ENCODE measurements around the gene ZNF597.

The ZNF597 gene

DNA sequence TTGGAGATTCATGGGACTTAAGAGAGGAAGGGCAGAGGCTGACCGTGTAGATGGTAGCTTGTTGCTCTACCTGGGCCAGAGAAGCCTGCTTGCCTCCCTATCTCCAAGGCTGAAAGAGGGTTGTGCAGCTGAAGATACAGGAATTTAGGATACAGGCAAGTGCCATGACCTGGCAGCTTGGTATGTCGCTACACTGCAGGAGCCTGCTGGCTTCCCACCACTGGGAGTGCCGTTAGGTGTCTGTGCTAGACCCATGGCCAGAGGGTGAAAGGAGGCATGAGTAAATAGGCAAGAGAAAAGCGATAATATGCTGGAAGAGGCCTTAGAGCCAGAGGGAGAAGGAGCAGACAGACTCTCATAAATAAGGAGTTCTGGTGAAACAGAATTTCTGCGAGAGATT lies 10.8 kb upstream of the ZNF597 start:
- no peak for TF ChIP-seq CEBPB (IDR thresholded peaks at IDR 0.05)
- TF ChIP-seq EP300 (IDR thresholded peaks at IDR 0.05; ENCODE audit: borderline replicate concordance): no peak
- no peak for TF ChIP-seq FOXM1 (IDR thresholded peaks at IDR 0.05; ENCODE audit: borderline replicate concordance, low read depth)
- TF ChIP-seq, protein P1, sequence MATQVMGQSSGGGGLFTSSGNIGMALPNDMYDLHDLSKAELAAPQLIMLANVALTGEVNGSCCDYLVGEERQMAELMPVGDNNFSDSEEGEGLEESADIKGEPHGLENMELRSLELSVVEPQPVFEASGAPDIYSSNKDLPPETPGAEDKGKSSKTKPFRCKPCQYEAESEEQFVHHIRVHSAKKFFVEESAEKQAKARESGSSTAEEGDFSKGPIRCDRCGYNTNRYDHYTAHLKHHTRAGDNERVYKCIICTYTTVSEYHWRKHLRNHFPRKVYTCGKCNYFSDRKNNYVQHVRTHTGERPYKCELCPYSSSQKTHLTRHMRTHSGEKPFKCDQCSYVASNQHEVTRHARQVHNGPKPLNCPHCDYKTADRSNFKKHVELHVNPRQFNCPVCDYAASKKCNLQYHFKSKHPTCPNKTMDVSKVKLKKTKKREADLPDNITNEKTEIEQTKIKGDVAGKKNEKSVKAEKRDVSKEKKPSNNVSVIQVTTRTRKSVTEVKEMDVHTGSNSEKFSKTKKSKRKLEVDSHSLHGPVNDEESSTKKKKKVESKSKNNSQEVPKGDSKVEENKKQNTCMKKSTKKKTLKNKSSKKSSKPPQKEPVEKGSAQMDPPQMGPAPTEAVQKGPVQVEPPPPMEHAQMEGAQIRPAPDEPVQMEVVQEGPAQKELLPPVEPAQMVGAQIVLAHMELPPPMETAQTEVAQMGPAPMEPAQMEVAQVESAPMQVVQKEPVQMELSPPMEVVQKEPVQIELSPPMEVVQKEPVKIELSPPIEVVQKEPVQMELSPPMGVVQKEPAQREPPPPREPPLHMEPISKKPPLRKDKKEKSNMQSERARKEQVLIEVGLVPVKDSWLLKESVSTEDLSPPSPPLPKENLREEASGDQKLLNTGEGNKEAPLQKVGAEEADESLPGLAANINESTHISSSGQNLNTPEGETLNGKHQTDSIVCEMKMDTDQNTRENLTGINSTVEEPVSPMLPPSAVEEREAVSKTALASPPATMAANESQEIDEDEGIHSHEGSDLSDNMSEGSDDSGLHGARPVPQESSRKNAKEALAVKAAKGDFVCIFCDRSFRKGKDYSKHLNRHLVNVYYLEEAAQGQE (IDR thresholded peaks at IDR 0.05; ENCODE audit: low read depth): no peak
- TF ChIP-seq TAF1 (IDR thresholded peaks at IDR 0.05; ENCODE audit: low read depth): no peak
- no peak for TF ChIP-seq TCF12 (IDR thresholded peaks at IDR 0.05; ENCODE audit: low read depth)
- no peak for TF ChIP-seq RAD21 (IDR thresholded peaks at IDR 0.05; ENCODE audit: low read depth)
- TF ChIP-seq, protein P2, sequence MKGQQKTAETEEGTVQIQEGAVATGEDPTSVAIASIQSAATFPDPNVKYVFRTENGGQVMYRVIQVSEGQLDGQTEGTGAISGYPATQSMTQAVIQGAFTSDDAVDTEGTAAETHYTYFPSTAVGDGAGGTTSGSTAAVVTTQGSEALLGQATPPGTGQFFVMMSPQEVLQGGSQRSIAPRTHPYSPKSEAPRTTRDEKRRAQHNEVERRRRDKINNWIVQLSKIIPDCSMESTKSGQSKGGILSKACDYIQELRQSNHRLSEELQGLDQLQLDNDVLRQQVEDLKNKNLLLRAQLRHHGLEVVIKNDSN (IDR thresholded peaks at IDR 0.05): no peak
- TF ChIP-seq TEAD4 (IDR thresholded peaks at IDR 0.05): no peak
- no peak for TF ChIP-seq EGR1 (IDR thresholded peaks at IDR 0.05)
- TF ChIP-seq, protein P3, sequence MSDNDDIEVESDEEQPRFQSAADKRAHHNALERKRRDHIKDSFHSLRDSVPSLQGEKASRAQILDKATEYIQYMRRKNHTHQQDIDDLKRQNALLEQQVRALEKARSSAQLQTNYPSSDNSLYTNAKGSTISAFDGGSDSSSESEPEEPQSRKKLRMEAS (IDR thresholded peaks at IDR 0.05): no peak
- no peak for TF ChIP-seq ZBTB7A (IDR thresholded peaks at IDR 0.05; ENCODE audit: low read depth)
- no peak for TF ChIP-seq NFIC (IDR thresholded peaks at IDR 0.05)
- no peak for TF ChIP-seq CREB1 (IDR thresholded peaks at IDR 0.05; ENCODE audit: low read depth)
- TF ChIP-seq YY1 (IDR thresholded peaks at IDR 0.05; ENCODE audit: low read depth): no peak

DNA sequence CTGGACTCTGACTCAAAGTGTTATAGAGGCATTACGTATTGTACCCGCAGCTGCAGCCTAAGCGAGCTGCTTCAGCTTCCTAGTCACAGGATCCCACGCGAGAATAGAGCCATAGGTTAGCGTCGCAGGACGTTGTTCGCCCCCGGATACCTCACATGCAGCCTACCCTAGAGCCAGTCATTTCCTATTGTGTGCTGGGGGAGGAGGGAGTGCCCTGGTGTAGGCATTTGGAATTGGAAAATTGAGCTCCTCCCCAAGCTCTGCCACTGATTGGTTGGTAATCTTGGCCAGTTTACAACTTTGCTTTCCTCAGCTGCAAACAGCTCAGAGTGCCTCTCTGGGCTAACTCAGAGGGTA lies 706 bp upstream of the ZNF597 start:
- TF ChIP-seq YY1 (IDR thresholded peaks at IDR 0.05; ENCODE audit: low read depth) (no peak), CEBPB (IDR thresholded peaks at IDR 0.05) (no peak), TCF12 (IDR thresholded peaks at IDR 0.05; ENCODE audit: low read depth) (no peak), RAD21 (IDR thresholded peaks at IDR 0.05; ENCODE audit: low read depth) (no peak), TEAD4 (IDR thresholded peaks at IDR 0.05) (no peak), ZBTB7A (IDR thresholded peaks at IDR 0.05; ENCODE audit: low read depth) (no peak), CREB1 (IDR thresholded peaks at IDR 0.05; ENCODE audit: low read depth) (no peak)
- TF ChIP-seq, protein P1 (IDR thresholded peaks at IDR 0.05; ENCODE audit: low read depth): no peak
- TF ChIP-seq, protein P2 (IDR thresholded peaks at IDR 0.05): no peak
- TF ChIP-seq, protein P3 (IDR thresholded peaks at IDR 0.05): no peak

DNA sequence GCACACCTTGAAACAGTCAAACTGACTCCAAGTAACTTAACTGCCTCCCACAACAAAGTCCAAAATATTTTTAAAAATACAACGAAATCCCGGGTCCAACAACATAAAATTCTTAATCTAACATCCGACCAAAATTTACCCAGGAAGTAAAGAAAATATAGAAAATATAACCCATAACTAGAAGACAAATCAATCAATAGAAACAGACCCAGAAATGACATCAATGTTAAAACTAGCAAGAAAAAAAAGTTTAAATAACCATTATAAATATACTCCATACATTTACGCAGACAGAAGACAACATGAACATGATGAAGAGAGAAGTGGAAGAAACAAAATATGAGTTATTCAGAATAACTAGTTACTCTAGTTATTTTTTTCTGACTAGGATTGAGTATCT lies 3.7 kb downstream of the ZNF597 start:
- TF ChIP-seq ZBTB7A (IDR thresholded peaks at IDR 0.05; ENCODE audit: low read depth) (no peak), CREB1 (IDR thresholded peaks at IDR 0.05; ENCODE audit: low read depth) (no peak), TEAD4 (IDR thresholded peaks at IDR 0.05) (no peak), TCF12 (IDR thresholded peaks at IDR 0.05; ENCODE audit: low read depth) (no peak), CEBPB (IDR thresholded peaks at IDR 0.05) (no peak), EGR1 (IDR thresholded peaks at IDR 0.05) (no peak), NFIC (IDR thresholded peaks at IDR 0.05) (no peak), TAF1 (IDR thresholded peaks at IDR 0.05; ENCODE audit: low read depth) (no peak)
- TF ChIP-seq, protein P2 (IDR thresholded peaks at IDR 0.05): no peak
- TF ChIP-seq, protein P3 (IDR thresholded peaks at IDR 0.05): no peak
- TF ChIP-seq, protein P1 (IDR thresholded peaks at IDR 0.05; ENCODE audit: low read depth): no peak

DNA sequence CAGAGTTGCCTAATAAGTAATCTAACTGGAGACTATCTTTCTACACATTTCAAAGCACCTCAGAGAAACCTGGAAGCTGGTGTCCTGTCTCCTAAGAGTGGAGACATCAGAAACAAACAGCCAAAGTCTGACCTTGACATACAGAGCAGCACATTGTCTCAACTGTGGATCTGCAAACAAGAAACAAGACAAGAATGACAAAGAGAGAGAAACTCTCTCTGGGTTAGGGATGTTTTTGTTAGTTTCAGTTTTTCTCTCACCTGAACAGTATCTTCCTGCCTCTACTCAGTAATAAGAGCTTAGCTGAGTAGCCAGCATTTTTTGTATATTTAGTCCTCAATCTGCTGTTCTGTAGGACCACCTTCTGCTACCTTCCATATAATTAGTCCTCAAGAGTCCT lies 8.9 kb downstream of the ZNF597 start:
- TF ChIP-seq EP300 (IDR thresholded peaks at IDR 0.05; ENCODE audit: borderline replicate concordance) (no peak), NFIC (IDR thresholded peaks at IDR 0.05) (no peak), RAD21 (IDR thresholded peaks at IDR 0.05; ENCODE audit: low read depth) (no peak), EGR1 (IDR thresholded peaks at IDR 0.05) (no peak)
